B cell (primary cell): ENCODE data around the gene HSPA12A. TPM values are rescaled to one million over a fixed set of nuclear protein-coding genes. Genes with fewer than 3 reads are reported as not detected.
A peak's percentile ranks its signal among the peaks of the same experiment; 100 is the strongest.

ENCODE experiments used
- ATAC-seq: fragments of 200-7000 bp; cut with Tn5 transposase; one replicate; pipeline ENCODE4 v1.10.0; 2021; ENCODE audit warnings: low read depth, mild to moderate bottlenecking, moderate number of reproducible peaks, moderate library complexity
- CTCF ChIA-PET: fragments of 350-600 bp; sonication (Branson Sonifier 250); formaldehyde crosslinking; loops from one replicate; lab custom pipeline; 2021; ENCODE audit warnings: antibody characterized with exemption, inconsistent platforms; lab: Charles Lee
- POLR2A ChIA-PET: fragments of 350-600 bp; sonication (Branson Sonifier 250); formaldehyde crosslinking; loops from one replicate; lab custom pipeline; 2021; ENCODE audit warnings: antibody characterized with exemption; lab: Charles Lee
- DNase-seq: peaks from one replicate; pipeline ENCODE4 v3.0.0; 2013
- H2AFZ ChIP-seq: 2 replicates; pipeline ENCODE4 v1.6.1; 2012; ENCODE audit warnings: mild to moderate bottlenecking, low read depth, low read length; ENCODE audit not compliant: insufficient read depth, poor library complexity, severe bottlenecking
- H3K27ac ChIP-seq, 2 donors: 1 replicate in 1 of 2; 2 replicates in 1 of 2; pipeline ENCODE4 v1.5.1; 2012 to 2013; ENCODE audit warnings: low read length in 2 of 2, mild to moderate bottlenecking in 2 of 2, moderate library complexity in 1 of 2
- H3K27me3 ChIP-seq, 4 experiments: fragments of 200-600 bp in 1 of 4; sonication (generic) in 1 of 4; replicated peaks in 1 of 4; 1 replicate in 2 of 4; 2 replicates in 2 of 4; pipeline versions ENCODE4 v1.6.1 to v1.7.0; 2013 to 2016; ENCODE audit warnings: low read length in 3 of 4, mild to moderate bottlenecking in 2 of 4, mixed read lengths in 1 of 4, moderate library complexity in 1 of 4; ENCODE audit not compliant: insufficient read depth in 4 of 4, control insufficient read depth in 3 of 4; ENCODE audit errors: control extremely low read depth in 1 of 4
- H3K36me3 ChIP-seq, 2 experiments: replicated peaks in 1 of 2; 1 replicate in 1 of 2; 2 replicates in 1 of 2; pipeline versions ENCODE4 v1.6.1 to v1.7.1; 2013; ENCODE audit warnings: low read length in 1 of 2; ENCODE audit not compliant: insufficient read depth in 2 of 2, control insufficient read depth in 1 of 2; ENCODE audit errors: control extremely low read depth in 1 of 2, extremely low read depth in 1 of 2
- H3K4me1 ChIP-seq, 2 donors: fragments of 200-600 bp in 1 of 2; sonication (generic) in 1 of 2; 1 replicate in 1 of 2; 2 replicates in 1 of 2; pipeline versions ENCODE4 v1.5.1 to v1.6.1; 2013 to 2017; ENCODE audit warnings: low read length in 2 of 2; ENCODE audit not compliant: control insufficient read depth in 2 of 2, insufficient read depth in 2 of 2
- H3K4me2 ChIP-seq: replicated peaks from 2 replicates; pipeline ENCODE3; 2012; ENCODE audit warnings: mild to moderate bottlenecking, low read depth, low read length; ENCODE audit not compliant: poor library complexity, severe bottlenecking
- H3K4me3 ChIP-seq, 5 experiments: fragments of 200-600 bp in 1 of 5; sonication (generic) in 1 of 5; 1 replicate in 3 of 5; 2 replicates in 2 of 5; pipeline versions ENCODE4 v1.5.1 to v1.7.0; 2011 to 2016; ENCODE audit warnings: low read length in 4 of 5, mild to moderate bottlenecking in 4 of 5, low read depth in 2 of 5, control low read depth in 1 of 5, moderate library complexity in 1 of 5; ENCODE audit not compliant: insufficient read depth in 1 of 5; ENCODE audit errors: control extremely low read depth in 1 of 5, extremely low read depth in 1 of 5
- H3K79me2 ChIP-seq: fragments of 200-600 bp; sonication (generic); one replicate; pipeline ENCODE4 v1.6.0; 2016; ENCODE audit warnings: low read length; ENCODE audit not compliant: control insufficient read depth, insufficient read depth
- H3K9ac ChIP-seq: fragments of 200-600 bp; sonication (generic); 2 replicates; pipeline ENCODE4 v1.6.1; 2017; ENCODE audit warnings: mild to moderate bottlenecking, low read length, moderate library complexity
- H3K9me3 ChIP-seq, 3 donors: one replicate each; pipeline versions ENCODE4 v1.6.1 to v1.7.1; 2013; ENCODE audit warnings: low read length in 2 of 3; ENCODE audit not compliant: control insufficient read depth in 2 of 3, insufficient read depth in 1 of 3; ENCODE audit errors: control extremely low read depth in 1 of 3
- H4K20me1 ChIP-seq: 2 replicates; pipeline ENCODE4 v1.6.0; 2012; ENCODE audit warnings: mild to moderate bottlenecking, low read length; ENCODE audit not compliant: insufficient read depth, control insufficient read depth, poor library complexity, severe bottlenecking
- H3K27ac Mint-ChIP-seq: one replicate; pipeline ENCODE4 v1.8.0; 2021; ENCODE audit warnings: mixed read lengths
- H3K27me3 Mint-ChIP-seq: one replicate; pipeline ENCODE4 v1.8.0; 2021; ENCODE audit warnings: mixed read lengths
- H3K4me1 Mint-ChIP-seq: one replicate; pipeline ENCODE4 v1.8.0; 2021; ENCODE audit warnings: mixed read lengths
- H3K4me3 Mint-ChIP-seq: one replicate; pipeline ENCODE4 v1.8.0; 2021; ENCODE audit warnings: mixed read lengths
- H3K9me3 Mint-ChIP-seq: one replicate; pipeline ENCODE4 v1.8.0; 2022; ENCODE audit warnings: mixed read lengths; ENCODE audit not compliant: insufficient read depth
- CTCF ChIP-seq: fragments of 200-600 bp; IDR thresholded peaks from one replicate; pipeline ENCODE4 v1.8.0; 2022; ENCODE audit warnings: antibody characterized with exemption, mild to moderate bottlenecking
- EZH2 ChIP-seq: IDR thresholded peaks from 2 replicates; pipeline ENCODE4 v1.6.1; 2012; ENCODE audit warnings: borderline replicate concordance, low read depth, mild to moderate bottlenecking, moderate library complexity, low read length; ENCODE audit not compliant: insufficient read depth, poor library complexity, severe bottlenecking
- WGBS: methylation state at CpG from one replicate; pipeline ENCODE4 v1.1.5; 2013; ENCODE audit warnings: missing lambda C conversion rate; ENCODE audit not compliant: insufficient coverage; 5-methylcytosine and 5-hydroxymethylcytosine counted together
- intact Hi-C: fragments of 100-400 bp; cut with micrococcal nuclease; formaldehyde crosslinking; loops from one replicate; pipeline ENCODE4 v1.10.0; 2022
- polyA plus RNA-seq: library from polyadenylated mRNA; depleted of rRNA; stranded (reverse); fragments of >200 nt; gene quantifications from 2 replicates; pipeline ENCODE4 v1.2.3, GENCODE V29; 2012
- total RNA-seq, 2 donors: library from RNA; stranded (reverse); fragments of 120-200 nt in 1 of 2; gene quantifications; 1 replicate in 1 of 2; 2 replicates in 1 of 2; pipeline versions ENCODE4 v1.2.3 to v1.2.4, GENCODE V29; 2013 to 2022

Gene HSPA12A
- total and polyA plus RNA-seq, 2 donors (not counting 1 experiment from before 2014, with no cell fraction given), result 2.1 to 17.7 TPM

- ATAC-seq (no peak), DNase-seq (no peak)
- intact Hi-C loops, result loop anchor here (5.0 kb wide), 1 partner anchor 636 kb away; the partner anchor contains the start of gene PDZD8
- WGBS, result 4% methylated on average over 84 of the region's 93 CpGs
- Histone ChIP-seq H3K79me2 (no peaks in the 10 kb centered on the region), H3K9me3 (peaks cover 0 to 18% (median 0%) of the 10 kb centered on the region in 3 donors), H4K20me1 (no peaks in the 10 kb centered on the region), H3K4me3 (peak overlapping the region in 2 of 5 experiments; percentile 41 to 48), H3K4me1 (peaks cover 5 to 8% of the 10 kb centered on the region in 2 donors), H3K9ac (peak overlapping the region; percentile 47), H3K27me3 (peaks cover 0 to 51% (median 14%) of the 10 kb centered on the region in 4 experiments), H3K36me3 (no peaks in the 10 kb centered on the region), H3K27ac (no peak overlapping the region), H3K4me2 (peak overlapping the region; percentile 78), H2AFZ (peak overlapping the region; percentile 38)
- Mint-ChIP-seq H3K4me1 (peaks cover 8% of the 10 kb centered on the region), H3K27me3 (peaks cover 61% of the 10 kb centered on the region), H3K9me3 (no peaks in the 10 kb centered on the region), H3K27ac (no peak overlapping the region), H3K4me3 (peak overlapping the region; percentile 57)
- CTCF ChIA-PET, result no interaction called here
- TF ChIP-seq CTCF (no peak), EZH2 (peak; percentile 86)
- POLR2A ChIA-PET, result no interaction called here
Measured at GRCh38 chr10:116741391-116742351, 695 bp downstream of the HSPA12A start.

- Mint-ChIP-seq H3K4me1 (peaks cover 8% of the 10 kb centered on the region), H3K27ac (no peak overlapping the region), H3K9me3 (no peaks in the 10 kb centered on the region), H3K27me3 (peaks cover 62% of the 10 kb centered on the region), H3K4me3 (peak overlapping the region; percentile 57)
- intact Hi-C loops, result loop anchor here (5.0 kb wide), 1 partner anchor 636 kb away; the partner anchor contains the start of gene PDZD8
- no peak for TF ChIP-seq CTCF
- no peak for TF ChIP-seq EZH2
- H2AFZ ChIP-seq, result no peak overlapping the region
- peaks cover 0 to 18% (median 0%) of the 10 kb centered on the region in 3 donors for H3K9me3 ChIP-seq
- no peak for DNase-seq
- no peak overlapping the region for H3K4me2 ChIP-seq
- POLR2A ChIA-PET, result no interaction called here
- peaks cover 5 to 8% of the 10 kb centered on the region in 2 donors for H3K4me1 ChIP-seq
- H3K79me2 ChIP-seq, result no peaks in the 10 kb centered on the region
- no peak overlapping the region for H3K4me3 ChIP-seq
- WGBS, result 15% methylated on average over 7 of the region's 13 CpGs
- no peaks in the 10 kb centered on the region for H4K20me1 ChIP-seq
- CTCF ChIA-PET, result no interaction called here
- H3K27ac ChIP-seq, result no peak overlapping the region
- H3K9ac ChIP-seq, result no peak overlapping the region
- H3K27me3 ChIP-seq, result peaks cover 0 to 48% (median 14%) of the 10 kb centered on the region in 4 experiments
- no peak for ATAC-seq
- H3K36me3 ChIP-seq, result no peaks in the 10 kb centered on the region
Measured at GRCh38 chr10:116740971-116741370, 1.4 kb downstream of the HSPA12A start.
